ENCODE measurements around the gene PMIS2. TPM values are rescaled to one million over a fixed set of nuclear protein-coding genes. Genes with fewer than 3 reads are reported as not detected.

The PMIS2 gene
- polyA plus RNA-seq, 3 donors, result not detected

GRCh38 chr19:35549174-35549788 is 36.7 kb upstream of the PMIS2 start:
- H3K4me3 Mint-ChIP-seq, result peak overlapping the region in 1 of 2 donors; percentile 34
- no peak overlapping the region for H3K4me2 ChIP-seq (replicated peaks; ENCODE audit: extremely low read depth, low read length, poor library complexity, severe bottlenecking)
- no peak overlapping the region for H2AFZ ChIP-seq (ENCODE audit: insufficient read depth, low read depth, low read length, poor library complexity, severe bottlenecking)
- H3K27ac Mint-ChIP-seq, result peak overlapping the region in 3 of 7 donors; percentile 50 to 54 (median 51)
- H3K27ac ChIP-seq (ENCODE audit: low read depth in 1 of 2, low read length in 2 of 2), result no peak overlapping the region
- H3K36me3 ChIP-seq (replicated peaks in 1 of 2; ENCODE audit: control insufficient read depth in 1 of 2, insufficient read depth in 2 of 2, low read length in 2 of 2), result peaks cover 4 to 9% of the 10 kb centered on the region in 2 donors
- peaks cover 18 to 23% of the 10 kb centered on the region in 2 donors for H3K36me3 Mint-ChIP-seq
- peaks cover 24% of the 10 kb centered on the region for H3K4me1 Mint-ChIP-seq
- H3K27me3 ChIP-seq (ENCODE audit: control insufficient read depth in 2 of 2, insufficient read depth in 2 of 2, low read length in 2 of 2), result no peaks in the 10 kb centered on the region
- H3K4me3 ChIP-seq (replicated peaks in 1 of 3; ENCODE audit: low read depth in 2 of 3, low read length in 3 of 3), result no peak overlapping the region
- H3K79me2 ChIP-seq (ENCODE audit: insufficient read depth, low read length), result peaks cover 8% of the 10 kb centered on the region
- peaks cover 4% of the 10 kb centered on the region for H4K20me1 ChIP-seq (ENCODE audit: insufficient read depth, low read length)
- H3K27me3 Mint-ChIP-seq (ENCODE audit: low read depth in 3 of 3), result peaks cover 0 to 2% (median 2%) of the 10 kb centered on the region in 3 donors
- TF ChIP-seq, protein P1, sequence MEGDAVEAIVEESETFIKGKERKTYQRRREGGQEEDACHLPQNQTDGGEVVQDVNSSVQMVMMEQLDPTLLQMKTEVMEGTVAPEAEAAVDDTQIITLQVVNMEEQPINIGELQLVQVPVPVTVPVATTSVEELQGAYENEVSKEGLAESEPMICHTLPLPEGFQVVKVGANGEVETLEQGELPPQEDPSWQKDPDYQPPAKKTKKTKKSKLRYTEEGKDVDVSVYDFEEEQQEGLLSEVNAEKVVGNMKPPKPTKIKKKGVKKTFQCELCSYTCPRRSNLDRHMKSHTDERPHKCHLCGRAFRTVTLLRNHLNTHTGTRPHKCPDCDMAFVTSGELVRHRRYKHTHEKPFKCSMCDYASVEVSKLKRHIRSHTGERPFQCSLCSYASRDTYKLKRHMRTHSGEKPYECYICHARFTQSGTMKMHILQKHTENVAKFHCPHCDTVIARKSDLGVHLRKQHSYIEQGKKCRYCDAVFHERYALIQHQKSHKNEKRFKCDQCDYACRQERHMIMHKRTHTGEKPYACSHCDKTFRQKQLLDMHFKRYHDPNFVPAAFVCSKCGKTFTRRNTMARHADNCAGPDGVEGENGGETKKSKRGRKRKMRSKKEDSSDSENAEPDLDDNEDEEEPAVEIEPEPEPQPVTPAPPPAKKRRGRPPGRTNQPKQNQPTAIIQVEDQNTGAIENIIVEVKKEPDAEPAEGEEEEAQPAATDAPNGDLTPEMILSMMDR (IDR thresholded peaks at IDR 0.05), result peak; percentile 72
- WGBS (ENCODE audit: insufficient coverage), result 14% methylated on average over 5 of the region's 6 CpGs
- H3K9me3 ChIP-seq (replicated peaks in 1 of 2; ENCODE audit: control insufficient read depth in 1 of 2, insufficient read depth in 1 of 2, low read length in 2 of 2), result no peaks in the 10 kb centered on the region
- intact Hi-C loops (cut with micrococcal nuclease), result loop anchor here (1.0 to 5.0 kb wide), 2 partner anchors 167 to 168 kb away; partner anchors contain the start of gene KMT2B (in 1 of the 2)
- no peak overlapping the region for H3K9ac ChIP-seq (ENCODE audit: insufficient read depth, low read length, poor library complexity, severe bottlenecking)
- H3K4me1 ChIP-seq (ENCODE audit: control insufficient read depth in 1 of 2, insufficient read depth in 2 of 2, low read length in 2 of 2), result peaks cover 18 to 25% of the 10 kb centered on the region in 2 donors
- peak; percentile 30 to 70 (median 56) for DNase-seq
- no peaks in the 10 kb centered on the region for H3K9me3 Mint-ChIP-seq

DNA sequence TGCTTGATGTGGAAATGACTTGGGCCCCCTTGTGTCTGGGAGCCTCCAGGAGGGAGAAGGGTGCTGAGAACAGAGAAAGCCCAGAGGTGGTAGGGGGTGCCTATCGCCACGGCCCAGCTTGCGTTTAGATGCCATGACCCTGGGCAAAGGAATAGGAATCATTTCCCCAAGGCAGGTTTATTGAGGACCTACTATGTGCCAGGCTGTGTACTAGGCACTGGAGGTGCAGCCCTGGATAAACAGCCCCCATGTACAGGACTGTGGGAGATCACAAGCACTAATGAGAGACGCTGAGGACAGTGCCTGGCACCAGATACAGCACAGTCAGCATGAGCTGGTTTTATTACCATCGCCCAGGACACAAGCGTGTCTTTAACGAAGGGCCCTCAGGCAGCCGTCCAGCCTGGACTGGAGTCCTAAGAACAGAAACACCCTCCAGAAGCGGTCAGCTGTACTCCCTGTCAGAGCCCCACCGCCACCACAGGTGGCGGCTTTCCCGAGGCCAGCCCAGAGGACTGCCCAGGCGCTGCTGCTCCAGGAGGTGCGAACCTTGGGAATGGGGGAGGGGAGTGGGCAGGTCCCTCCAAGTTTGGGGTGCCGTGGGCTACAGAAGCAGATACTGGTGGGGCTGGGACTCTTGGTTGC is 36.0 kb upstream of the PMIS2 start:
- H3K36me3 Mint-ChIP-seq, result peaks cover 18 to 23% of the 10 kb centered on the region in 2 donors
- H3K4me1 ChIP-seq (ENCODE audit: control insufficient read depth in 1 of 2, insufficient read depth in 2 of 2, low read length in 2 of 2), result peaks cover 11 to 18% of the 10 kb centered on the region in 2 donors
- H3K79me2 ChIP-seq (ENCODE audit: insufficient read depth, low read length), result peaks cover 8% of the 10 kb centered on the region
- peak overlapping the region in 1 of 7 donors; percentile 50 for H3K27ac Mint-ChIP-seq
- no peak overlapping the region for H2AFZ ChIP-seq (ENCODE audit: insufficient read depth, low read depth, low read length, poor library complexity, severe bottlenecking)
- H3K4me1 Mint-ChIP-seq, result peaks cover 16% of the 10 kb centered on the region
- peaks cover 4% of the 10 kb centered on the region for H4K20me1 ChIP-seq (ENCODE audit: insufficient read depth, low read length)
- H3K27me3 Mint-ChIP-seq (ENCODE audit: low read depth in 3 of 3), result peaks cover 0 to 4% (median 3%) of the 10 kb centered on the region in 3 donors
- no peak overlapping the region for H3K27ac ChIP-seq (ENCODE audit: low read depth in 1 of 2, low read length in 2 of 2)
- H3K27me3 ChIP-seq (ENCODE audit: control insufficient read depth in 2 of 2, insufficient read depth in 2 of 2, low read length in 2 of 2), result no peaks in the 10 kb centered on the region
- TF ChIP-seq, protein P1 (IDR thresholded peaks at IDR 0.05), result no peak
- DNase-seq, result no peak
- H3K4me3 ChIP-seq (replicated peaks in 1 of 3; ENCODE audit: low read depth in 2 of 3, low read length in 3 of 3), result no peak overlapping the region
- H3K36me3 ChIP-seq (replicated peaks in 1 of 2; ENCODE audit: control insufficient read depth in 1 of 2, insufficient read depth in 2 of 2, low read length in 2 of 2), result peaks cover 4 to 9% of the 10 kb centered on the region in 2 donors
- H3K4me3 Mint-ChIP-seq, result no peak overlapping the region
- 97% methylated on average over 15 of the region's 15 CpGs for WGBS (ENCODE audit: insufficient coverage)
- H3K9me3 ChIP-seq (replicated peaks in 1 of 2; ENCODE audit: control insufficient read depth in 1 of 2, insufficient read depth in 1 of 2, low read length in 2 of 2), result no peaks in the 10 kb centered on the region
- no peaks in the 10 kb centered on the region for H3K9me3 Mint-ChIP-seq
- no peak overlapping the region for H3K9ac ChIP-seq (ENCODE audit: insufficient read depth, low read length, poor library complexity, severe bottlenecking)
- H3K4me2 ChIP-seq (replicated peaks; ENCODE audit: extremely low read depth, low read length, poor library complexity, severe bottlenecking), result no peak overlapping the region
- intact Hi-C loops (cut with micrococcal nuclease), result loop anchor here (1.0 to 5.0 kb wide), 2 partner anchors 166 to 167 kb away; partner anchors contain the start of gene KMT2B (in 1 of the 2)

Measured in CD14-positive monocyte (primary cell).